SIG-M5 (cell line): ENCODE measurements around the gene NBEAL1.
"Not testable (repeated sequence)": the region's sequence is repeated elsewhere in the genome, so short reads cannot be mapped to it uniquely, and the experiment has no call there.

Experiments
- DNase-seq: peaks from one replicate; lab custom pipeline; 2025; lab: John Stamatoyannopoulos, UW

Gene NBEAL1

GRCh38 chr2:203039211-203039610, 24.5 kb downstream of the NBEAL1 start:
- DNase-seq = not testable (repeated sequence)

- DNase-seq = no peak
Observed at GRCh38 chr2:203040966-203041521, 26.4 kb downstream of the NBEAL1 start.

GRCh38 chr2:203042178-203042577, 27.5 kb downstream of the NBEAL1 start:
- DNase-seq = no peak

GRCh38 chr2:203043226-203043625, 28.6 kb downstream of the NBEAL1 start:
- DNase-seq = no peak

GRCh38 chr2:203045867-203046266, 31.2 kb downstream of the NBEAL1 start:
- no peak for DNase-seq

GRCh38 chr2:203052539-203052938, 37.9 kb downstream of the NBEAL1 start:
- DNase-seq = no peak

GRCh38 chr2:203059567-203060240, 45.0 kb downstream of the NBEAL1 start:
- no peak for DNase-seq

- DNase-seq = no peak
Observed at GRCh38 chr2:203061346-203061745, 46.7 kb downstream of the NBEAL1 start.

- no peak for DNase-seq
Observed at GRCh38 chr2:203062126-203062525, 47.5 kb downstream of the NBEAL1 start.

- DNase-seq = not testable (repeated sequence)
Observed at GRCh38 chr2:203066519-203067091, 51.9 kb downstream of the NBEAL1 start.

GRCh38 chr2:203070701-203071100, 56.0 kb downstream of the NBEAL1 start:
- DNase-seq = no peak

- DNase-seq = no peak
Observed at GRCh38 chr2:203071148-203071547, 56.5 kb downstream of the NBEAL1 start.

- no peak for DNase-seq
Observed at GRCh38 chr2:203072371-203072770, 57.7 kb downstream of the NBEAL1 start.

- DNase-seq = no peak
Observed at GRCh38 chr2:203077451-203077850, 62.8 kb downstream of the NBEAL1 start.

- DNase-seq = no peak
Observed at GRCh38 chr2:203080447-203081045, 65.9 kb downstream of the NBEAL1 start.

- DNase-seq = no peak
Observed at GRCh38 chr2:203083328-203083727, 68.7 kb downstream of the NBEAL1 start.

- DNase-seq = not testable (repeated sequence)
Observed at GRCh38 chr2:203086381-203086780, 71.7 kb downstream of the NBEAL1 start.

GRCh38 chr2:203090721-203091120, 76.0 kb downstream of the NBEAL1 start:
- not testable (repeated sequence) for DNase-seq

- DNase-seq = no peak
Observed at GRCh38 chr2:203097735-203098134, 83.1 kb downstream of the NBEAL1 start.

GRCh38 chr2:203102357-203102756, 87.7 kb downstream of the NBEAL1 start:
- DNase-seq = not testable (repeated sequence)

- no peak for DNase-seq
Observed at GRCh38 chr2:203104273-203104672, 89.6 kb downstream of the NBEAL1 start.

GRCh38 chr2:203105996-203106395, 91.3 kb downstream of the NBEAL1 start:
- DNase-seq = no peak

GRCh38 chr2:203110496-203110895, 95.8 kb downstream of the NBEAL1 start:
- not testable (repeated sequence) for DNase-seq
